H1 (cell line): ENCODE measurements around the gene MRPS15. TPM values are rescaled to one million over a fixed set of nuclear protein-coding genes. Genes with fewer than 3 reads are reported as not detected.

Source experiments
- CBX8 ChIP-seq: fragments of 300-800, 300-1000 bp; sonication (generic); IDR thresholded peaks from 2 replicates; pipeline ENCODE4 v1.7.1; 2016; ENCODE audit warnings: low read depth, low read length, borderline replicate concordance
- CHD1 ChIP-seq: IDR thresholded peaks from 2 replicates; pipeline ENCODE4 v1.6.1; 2012; ENCODE audit warnings: low read depth, low read length, improper control_type of control experiment
- EGR1 ChIP-seq: IDR thresholded peaks from 2 replicates; pipeline ENCODE4 v1.6.1; 2011; ENCODE audit warnings: low read depth, low read length, borderline replicate concordance
- MAFK ChIP-seq: IDR thresholded peaks from 2 replicates; pipeline ENCODE4 v1.6.1; 2012; ENCODE audit warnings: low read depth, mild to moderate bottlenecking, improper control_type of control experiment, low read length
- RBBP5 ChIP-seq: IDR thresholded peaks from 2 replicates; pipeline ENCODE4 v1.7.1; 2012; ENCODE audit warnings: low read depth, mild to moderate bottlenecking, inconsistent platforms, low read length, moderate library complexity, borderline replicate concordance
- SIRT6 ChIP-seq: IDR thresholded peaks from one replicate; pipeline ENCODE4 v1.7.1; 2012; ENCODE audit warnings: low read length, inconsistent platforms
- SP2 ChIP-seq: IDR thresholded peaks from 2 replicates; pipeline ENCODE4 v1.6.1; 2012; ENCODE audit warnings: mild to moderate bottlenecking, low read length, inconsistent platforms
- SRF ChIP-seq: IDR thresholded peaks from 2 replicates; pipeline ENCODE4 v1.6.1; 2011; ENCODE audit warnings: mild to moderate bottlenecking, low read depth, low read length, moderate library complexity
- TBP ChIP-seq: IDR thresholded peaks from 2 replicates; pipeline ENCODE4 v1.6.1; 2011; ENCODE audit warnings: low read depth, low read length, improper control_type of control experiment
- TCF12 ChIP-seq: IDR thresholded peaks from 2 replicates; pipeline ENCODE4 v1.6.1; 2011; ENCODE audit warnings: low read depth, mild to moderate bottlenecking, low read length
- polyA plus RNA-seq, 7 experiments: library from polyadenylated mRNA; depleted of rRNA in 3 of 7; stranded (reverse) in 5 of 7; unstranded in 2 of 7; fragments of >200 nt in 5 of 7; fragments of 200-250 nt in 2 of 7; gene quantifications; 1 replicate in 5 of 7; 2 replicates in 1 of 7; 4 replicates in 1 of 7; pipeline versions ENCODE4 v1.2.1 to v1.2.3, GENCODE V29; 2011 to 2013; ENCODE audit warnings: missing spikeins in 2 of 7, mixed read lengths in 2 of 7
- total RNA-seq: library from RNA; stranded (reverse); fragmentation: NEBNext Ultra II Directional; extraction: Animal tissue kit (Norgen Biotek cat#: 25700); gene quantifications from 2 replicates; pipeline ENCODE4 v1.2.1, GENCODE V29; 2021
- TF ChIP-seq, protein P1 (sequence below): fragments of 300-600 bp; sonication (generic); IDR thresholded peaks from 2 replicates; pipeline ENCODE4 v1.7.1; 2012; ENCODE audit warnings: low read length, moderate library complexity, mild to moderate bottlenecking, inconsistent platforms; ENCODE audit not compliant: insufficient replicate concordance
- TF ChIP-seq, protein P2 (sequence below): IDR thresholded peaks from 2 replicates; pipeline ENCODE4 v1.6.1; 2011; ENCODE audit warnings: low read depth, mild to moderate bottlenecking, low read length; ENCODE audit not compliant: insufficient read depth

MRPS15 gene
- total and polyA plus RNA-seq, 2 of the 8 experiments (the other 6 are each of a cell fraction or from before 2014, with no cell fraction given): 53.6 to 129 TPM

DNA sequence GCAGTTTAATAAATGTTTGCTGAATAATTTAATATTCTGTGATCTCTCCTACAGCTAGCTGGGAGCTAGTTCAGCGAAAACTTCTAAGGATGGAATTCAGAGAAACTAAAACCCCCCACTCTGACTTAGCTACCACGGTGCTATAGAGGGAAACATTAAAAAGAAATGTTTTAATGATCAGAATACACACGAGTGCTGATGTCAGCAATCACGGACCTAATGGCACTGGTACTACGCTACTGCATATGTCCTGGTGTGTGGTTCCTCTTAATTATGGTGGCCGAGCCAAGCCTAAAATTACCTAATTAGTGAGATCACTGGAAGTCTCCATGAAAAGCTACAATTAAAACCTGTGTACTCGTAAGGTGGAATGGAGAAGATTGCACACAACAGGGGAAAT is 42.5 kb downstream of the MRPS15 start (continued):
- TF ChIP-seq, protein P1, sequence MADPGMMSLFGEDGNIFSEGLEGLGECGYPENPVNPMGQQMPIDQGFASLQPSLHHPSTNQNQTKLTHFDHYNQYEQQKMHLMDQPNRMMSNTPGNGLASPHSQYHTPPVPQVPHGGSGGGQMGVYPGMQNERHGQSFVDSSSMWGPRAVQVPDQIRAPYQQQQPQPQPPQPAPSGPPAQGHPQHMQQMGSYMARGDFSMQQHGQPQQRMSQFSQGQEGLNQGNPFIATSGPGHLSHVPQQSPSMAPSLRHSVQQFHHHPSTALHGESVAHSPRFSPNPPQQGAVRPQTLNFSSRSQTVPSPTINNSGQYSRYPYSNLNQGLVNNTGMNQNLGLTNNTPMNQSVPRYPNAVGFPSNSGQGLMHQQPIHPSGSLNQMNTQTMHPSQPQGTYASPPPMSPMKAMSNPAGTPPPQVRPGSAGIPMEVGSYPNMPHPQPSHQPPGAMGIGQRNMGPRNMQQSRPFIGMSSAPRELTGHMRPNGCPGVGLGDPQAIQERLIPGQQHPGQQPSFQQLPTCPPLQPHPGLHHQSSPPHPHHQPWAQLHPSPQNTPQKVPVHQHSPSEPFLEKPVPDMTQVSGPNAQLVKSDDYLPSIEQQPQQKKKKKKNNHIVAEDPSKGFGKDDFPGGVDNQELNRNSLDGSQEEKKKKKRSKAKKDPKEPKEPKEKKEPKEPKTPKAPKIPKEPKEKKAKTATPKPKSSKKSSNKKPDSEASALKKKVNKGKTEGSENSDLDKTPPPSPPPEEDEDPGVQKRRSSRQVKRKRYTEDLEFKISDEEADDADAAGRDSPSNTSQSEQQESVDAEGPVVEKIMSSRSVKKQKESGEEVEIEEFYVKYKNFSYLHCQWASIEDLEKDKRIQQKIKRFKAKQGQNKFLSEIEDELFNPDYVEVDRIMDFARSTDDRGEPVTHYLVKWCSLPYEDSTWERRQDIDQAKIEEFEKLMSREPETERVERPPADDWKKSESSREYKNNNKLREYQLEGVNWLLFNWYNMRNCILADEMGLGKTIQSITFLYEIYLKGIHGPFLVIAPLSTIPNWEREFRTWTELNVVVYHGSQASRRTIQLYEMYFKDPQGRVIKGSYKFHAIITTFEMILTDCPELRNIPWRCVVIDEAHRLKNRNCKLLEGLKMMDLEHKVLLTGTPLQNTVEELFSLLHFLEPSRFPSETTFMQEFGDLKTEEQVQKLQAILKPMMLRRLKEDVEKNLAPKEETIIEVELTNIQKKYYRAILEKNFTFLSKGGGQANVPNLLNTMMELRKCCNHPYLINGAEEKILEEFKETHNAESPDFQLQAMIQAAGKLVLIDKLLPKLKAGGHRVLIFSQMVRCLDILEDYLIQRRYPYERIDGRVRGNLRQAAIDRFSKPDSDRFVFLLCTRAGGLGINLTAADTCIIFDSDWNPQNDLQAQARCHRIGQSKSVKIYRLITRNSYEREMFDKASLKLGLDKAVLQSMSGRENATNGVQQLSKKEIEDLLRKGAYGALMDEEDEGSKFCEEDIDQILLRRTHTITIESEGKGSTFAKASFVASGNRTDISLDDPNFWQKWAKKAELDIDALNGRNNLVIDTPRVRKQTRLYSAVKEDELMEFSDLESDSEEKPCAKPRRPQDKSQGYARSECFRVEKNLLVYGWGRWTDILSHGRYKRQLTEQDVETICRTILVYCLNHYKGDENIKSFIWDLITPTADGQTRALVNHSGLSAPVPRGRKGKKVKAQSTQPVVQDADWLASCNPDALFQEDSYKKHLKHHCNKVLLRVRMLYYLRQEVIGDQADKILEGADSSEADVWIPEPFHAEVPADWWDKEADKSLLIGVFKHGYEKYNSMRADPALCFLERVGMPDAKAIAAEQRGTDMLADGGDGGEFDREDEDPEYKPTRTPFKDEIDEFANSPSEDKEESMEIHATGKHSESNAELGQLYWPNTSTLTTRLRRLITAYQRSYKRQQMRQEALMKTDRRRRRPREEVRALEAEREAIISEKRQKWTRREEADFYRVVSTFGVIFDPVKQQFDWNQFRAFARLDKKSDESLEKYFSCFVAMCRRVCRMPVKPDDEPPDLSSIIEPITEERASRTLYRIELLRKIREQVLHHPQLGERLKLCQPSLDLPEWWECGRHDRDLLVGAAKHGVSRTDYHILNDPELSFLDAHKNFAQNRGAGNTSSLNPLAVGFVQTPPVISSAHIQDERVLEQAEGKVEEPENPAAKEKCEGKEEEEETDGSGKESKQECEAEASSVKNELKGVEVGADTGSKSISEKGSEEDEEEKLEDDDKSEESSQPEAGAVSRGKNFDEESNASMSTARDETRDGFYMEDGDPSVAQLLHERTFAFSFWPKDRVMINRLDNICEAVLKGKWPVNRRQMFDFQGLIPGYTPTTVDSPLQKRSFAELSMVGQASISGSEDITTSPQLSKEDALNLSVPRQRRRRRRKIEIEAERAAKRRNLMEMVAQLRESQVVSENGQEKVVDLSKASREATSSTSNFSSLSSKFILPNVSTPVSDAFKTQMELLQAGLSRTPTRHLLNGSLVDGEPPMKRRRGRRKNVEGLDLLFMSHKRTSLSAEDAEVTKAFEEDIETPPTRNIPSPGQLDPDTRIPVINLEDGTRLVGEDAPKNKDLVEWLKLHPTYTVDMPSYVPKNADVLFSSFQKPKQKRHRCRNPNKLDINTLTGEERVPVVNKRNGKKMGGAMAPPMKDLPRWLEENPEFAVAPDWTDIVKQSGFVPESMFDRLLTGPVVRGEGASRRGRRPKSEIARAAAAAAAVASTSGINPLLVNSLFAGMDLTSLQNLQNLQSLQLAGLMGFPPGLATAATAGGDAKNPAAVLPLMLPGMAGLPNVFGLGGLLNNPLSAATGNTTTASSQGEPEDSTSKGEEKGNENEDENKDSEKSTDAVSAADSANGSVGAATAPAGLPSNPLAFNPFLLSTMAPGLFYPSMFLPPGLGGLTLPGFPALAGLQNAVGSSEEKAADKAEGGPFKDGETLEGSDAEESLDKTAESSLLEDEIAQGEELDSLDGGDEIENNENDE: no peak
- TF ChIP-seq, protein P2, sequence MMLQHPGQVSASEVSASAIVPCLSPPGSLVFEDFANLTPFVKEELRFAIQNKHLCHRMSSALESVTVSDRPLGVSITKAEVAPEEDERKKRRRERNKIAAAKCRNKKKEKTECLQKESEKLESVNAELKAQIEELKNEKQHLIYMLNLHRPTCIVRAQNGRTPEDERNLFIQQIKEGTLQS: no peak
- TF ChIP-seq CBX8: no peak
- TF ChIP-seq SIRT6: no peak
- no peak for TF ChIP-seq CHD1
- no peak for TF ChIP-seq SP2
- no peak for TF ChIP-seq MAFK
- no peak for TF ChIP-seq RBBP5
- TF ChIP-seq TCF12: no peak
- no peak for TF ChIP-seq EGR1
- no peak for TF ChIP-seq SRF
- TF ChIP-seq TBP: no peak
